ENCODE data around the gene QTRT2. TPM values are rescaled to one million over a fixed set of nuclear protein-coding genes. Genes with fewer than 3 reads are reported as not detected.

The QTRT2 gene
- total RNA-seq, 1 experiment from 2014 or later, result 51.6 TPM

GRCh38 chr3:114111060-114111770, 54.7 kb downstream of the QTRT2 start:
- Histone ChIP-seq H3K27me3 (ENCODE audit: control insufficient read depth, insufficient read depth, low read length) (peaks cover 16% of the 10 kb centered on the region), H3K27ac (ENCODE audit: low read length) (no peak overlapping the region), H3K4me1 (ENCODE audit: control insufficient read depth, insufficient read depth, low read length) (no peaks in the 10 kb centered on the region), H3K9me3 (ENCODE audit: control insufficient read depth, insufficient read depth, low read depth, low read length) (no peaks in the 10 kb centered on the region), H3K36me3 (ENCODE audit: control insufficient read depth, insufficient read depth, low read length) (no peaks in the 10 kb centered on the region), H3K4me3 (ENCODE audit: low read depth in 2 of 2, low read length in 2 of 2) (no peak overlapping the region)
- BruUV-seq (replicated peaks), result no TSS peak
- ChIA-PET POLR2A (no interaction called here), CTCF (no interaction called here)
- intact Hi-C loops (cut with micrococcal nuclease; ENCODE audit: unreplicated experiment) (no loop called here), in situ Hi-C loops (cut with HindIII; ENCODE audit: low pct_unique_long_range_greater_than_20kb, low sequenced_read_pairs) (no loop called here)
- DNase-seq (ENCODE audit: low read depth, low spot score) (no peak), ATAC-seq (no peak)
- TF ChIP-seq SIN3A (IDR thresholded peaks at IDR 0.05; ENCODE audit: borderline replicate concordance, insufficient read depth, low read depth, low read length) (no peak), CTCF (IDR thresholded peaks at IDR 0.05) (no peak), REST (IDR thresholded peaks at IDR 0.05; ENCODE audit: insufficient read depth in 1 of 2, low read depth in 2 of 2, low read length in 1 of 2) (no peak), TCF7L2 (IDR thresholded peaks at IDR 0.05; ENCODE audit: low read depth, low read length) (no peak), POLR2AphosphoS5 (IDR thresholded peaks at IDR 0.05; ENCODE audit: low read depth, low read length) (no peak)

GRCh38 chr3:114112696-114113095, 56.2 kb downstream of the QTRT2 start:
- POLR2A ChIA-PET, result no interaction called here
- DNase-seq (ENCODE audit: low read depth, low spot score), result no peak

More at GRCh38 chr3:114112696-114113095, 56.2 kb downstream of the QTRT2 start:
- Histone ChIP-seq H3K27me3 (ENCODE audit: control insufficient read depth, insufficient read depth, low read length) (peaks cover 14% of the 10 kb centered on the region), H3K4me1 (ENCODE audit: control insufficient read depth, insufficient read depth, low read length) (no peaks in the 10 kb centered on the region), H3K9me3 (ENCODE audit: control insufficient read depth, insufficient read depth, low read depth, low read length) (no peaks in the 10 kb centered on the region), H3K36me3 (ENCODE audit: control insufficient read depth, insufficient read depth, low read length) (no peaks in the 10 kb centered on the region), H3K27ac (ENCODE audit: low read length) (no peak overlapping the region), H3K4me3 (ENCODE audit: low read depth in 2 of 2, low read length in 2 of 2) (no peak overlapping the region)
- ATAC-seq, result no peak
- in situ Hi-C loops (cut with HindIII; ENCODE audit: low pct_unique_long_range_greater_than_20kb, low sequenced_read_pairs) (no loop called here), intact Hi-C loops (cut with micrococcal nuclease; ENCODE audit: unreplicated experiment) (no loop called here)
- no peak for TF ChIP-seq CTCF (IDR thresholded peaks at IDR 0.05)
- TF ChIP-seq TCF7L2 (IDR thresholded peaks at IDR 0.05; ENCODE audit: low read depth, low read length), result no peak
- no peak for TF ChIP-seq SIN3A (IDR thresholded peaks at IDR 0.05; ENCODE audit: borderline replicate concordance, insufficient read depth, low read depth, low read length)
- no peak for TF ChIP-seq POLR2AphosphoS5 (IDR thresholded peaks at IDR 0.05; ENCODE audit: low read depth, low read length)
- no peak for TF ChIP-seq REST (IDR thresholded peaks at IDR 0.05; ENCODE audit: insufficient read depth in 1 of 2, low read depth in 2 of 2, low read length in 1 of 2)
- CTCF ChIA-PET, result no interaction called here
- BruUV-seq (replicated peaks), result no TSS peak

Measured in Panc1 (cell line).